ENCODE results near the gene PPP1R12A.
"Not testable (repeated sequence)": the region's sequence is repeated elsewhere in the genome, so short reads cannot be mapped to it uniquely, and the experiment has no call there.

Gene PPP1R12A

GRCh38 chr12:79949098-79949497 lies 14.2 kb upstream of the PPP1R12A start:
- no peak for DNase-seq (ENCODE audit: low spot score)
- TF ChIP-seq, protein P1, sequence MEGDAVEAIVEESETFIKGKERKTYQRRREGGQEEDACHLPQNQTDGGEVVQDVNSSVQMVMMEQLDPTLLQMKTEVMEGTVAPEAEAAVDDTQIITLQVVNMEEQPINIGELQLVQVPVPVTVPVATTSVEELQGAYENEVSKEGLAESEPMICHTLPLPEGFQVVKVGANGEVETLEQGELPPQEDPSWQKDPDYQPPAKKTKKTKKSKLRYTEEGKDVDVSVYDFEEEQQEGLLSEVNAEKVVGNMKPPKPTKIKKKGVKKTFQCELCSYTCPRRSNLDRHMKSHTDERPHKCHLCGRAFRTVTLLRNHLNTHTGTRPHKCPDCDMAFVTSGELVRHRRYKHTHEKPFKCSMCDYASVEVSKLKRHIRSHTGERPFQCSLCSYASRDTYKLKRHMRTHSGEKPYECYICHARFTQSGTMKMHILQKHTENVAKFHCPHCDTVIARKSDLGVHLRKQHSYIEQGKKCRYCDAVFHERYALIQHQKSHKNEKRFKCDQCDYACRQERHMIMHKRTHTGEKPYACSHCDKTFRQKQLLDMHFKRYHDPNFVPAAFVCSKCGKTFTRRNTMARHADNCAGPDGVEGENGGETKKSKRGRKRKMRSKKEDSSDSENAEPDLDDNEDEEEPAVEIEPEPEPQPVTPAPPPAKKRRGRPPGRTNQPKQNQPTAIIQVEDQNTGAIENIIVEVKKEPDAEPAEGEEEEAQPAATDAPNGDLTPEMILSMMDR (IDR thresholded peaks at IDR 0.05; ENCODE audit: extremely low read depth, missing control alignments), result no peak

GRCh38 chr12:79945433-79945832 lies 10.5 kb upstream of the PPP1R12A start:
- DNase-seq (ENCODE audit: low spot score), result no peak
- TF ChIP-seq, protein P1 (IDR thresholded peaks at IDR 0.05; ENCODE audit: extremely low read depth, missing control alignments), result no peak

- TF ChIP-seq, protein P1 (IDR thresholded peaks at IDR 0.05; ENCODE audit: extremely low read depth, missing control alignments), result no peak
- no peak for DNase-seq (ENCODE audit: low spot score)
Measured at GRCh38 chr12:79944565-79944964, 9.7 kb upstream of the PPP1R12A start.

DNA sequence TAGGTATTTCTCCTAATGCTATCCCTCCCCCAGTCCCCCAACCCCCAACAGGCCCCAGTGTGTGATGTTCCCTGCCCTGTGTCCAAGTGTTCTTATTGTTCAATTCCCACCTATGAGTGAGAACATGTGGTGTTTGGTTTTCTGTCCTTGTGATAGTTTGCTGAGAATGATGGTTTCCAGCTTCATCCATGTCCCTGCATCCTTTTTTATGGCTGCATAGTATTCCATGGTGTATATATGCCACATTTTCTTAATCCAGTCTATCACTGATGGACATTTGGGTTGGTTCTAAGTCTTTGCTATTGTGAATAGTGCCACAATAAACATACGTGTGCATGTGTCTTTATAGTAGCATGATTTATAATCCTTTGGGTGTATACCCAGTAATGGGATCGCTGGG lies 7.9 kb upstream of the PPP1R12A start:
- DNase-seq (ENCODE audit: low spot score), result not testable (repeated sequence)

GRCh38 chr12:79939728-79940310 lies 4.9 kb upstream of the PPP1R12A start:
- TF ChIP-seq, protein P1 (IDR thresholded peaks at IDR 0.05; ENCODE audit: extremely low read depth, missing control alignments), result no peak
- no peak for DNase-seq (ENCODE audit: low spot score)

DNA sequence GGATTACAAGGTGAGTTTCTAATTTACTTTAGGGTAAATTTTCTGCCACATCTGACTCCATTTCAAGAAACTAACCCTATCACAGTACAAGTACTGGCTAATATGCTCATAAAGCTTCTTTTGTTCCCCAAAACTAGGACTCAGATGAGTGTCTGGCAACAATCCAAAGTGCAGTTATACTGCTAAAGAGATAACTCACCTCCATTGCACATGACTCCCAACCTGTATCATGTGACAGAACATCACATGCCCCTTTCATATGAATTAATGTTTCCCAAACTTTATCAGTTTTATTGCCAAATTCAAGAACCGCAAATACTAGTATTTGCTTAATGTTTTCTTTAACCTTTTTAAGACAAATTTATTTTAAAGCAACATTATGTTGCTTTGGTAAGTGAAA lies 3.9 kb upstream of the PPP1R12A start:
- TF ChIP-seq, protein P1 (IDR thresholded peaks at IDR 0.05; ENCODE audit: extremely low read depth, missing control alignments), result no peak
- DNase-seq (ENCODE audit: low spot score), result no peak

DNA sequence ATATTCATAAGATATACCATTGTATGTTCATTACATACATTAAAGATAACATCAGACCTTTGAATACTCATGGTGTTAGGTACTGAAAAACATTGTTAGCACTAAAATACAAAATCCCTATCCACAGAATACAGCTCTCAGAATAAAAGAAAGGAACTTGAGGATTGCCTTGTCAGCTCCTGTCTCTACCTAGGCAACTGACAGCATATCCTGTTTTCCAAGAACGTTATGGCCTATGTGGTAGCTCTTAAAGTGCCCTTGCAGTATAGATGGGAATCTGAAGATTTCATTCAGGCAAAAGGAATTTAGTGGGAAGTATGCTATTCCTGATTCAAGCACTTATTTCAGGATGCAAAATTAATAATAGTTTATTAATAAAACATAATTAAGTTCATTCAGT lies 1.8 kb upstream of the PPP1R12A start:
- DNase-seq (ENCODE audit: low spot score), result no peak
- TF ChIP-seq, protein P1 (IDR thresholded peaks at IDR 0.05; ENCODE audit: extremely low read depth, missing control alignments), result no peak

- TF ChIP-seq, protein P1 (IDR thresholded peaks at IDR 0.05; ENCODE audit: extremely low read depth, missing control alignments), result no peak
- peak; percentile 9 for DNase-seq (ENCODE audit: low spot score)
Measured at GRCh38 chr12:79935624-79936345, 888 bp upstream of the PPP1R12A start.

All from GM20000 (cell line).